HG03159 (cell line): ENCODE data around the gene PLA2G4E.

Experiments
- ATAC-seq: cut with Tn5 transposase; IDR thresholded peaks from one replicate; pipeline ENCODE4 v1.9.1; 2021; ENCODE audit warnings: mild to moderate bottlenecking, moderate library complexity; ENCODE audit not compliant: unreplicated experiment

PLA2G4E gene

GRCh38 chr15:42020713-42021273 lies at the start of gene PLA2G4E:
Gene PLA2G4E, minus strand, starts transcription at chr15:42021042. Its CDS starts 12 bp downstream, at chr15:42021030.
- no peak for ATAC-seq

- no peak for ATAC-seq
Measured at GRCh38 chr15:42070279-42070975, 49.6 kb upstream of the PLA2G4E start.

GRCh38 chr15:42069496-42070278 lies 48.8 kb upstream of the PLA2G4E start:
- ATAC-seq, result no peak

GRCh38 chr15:42069025-42069424 lies 48.2 kb upstream of the PLA2G4E start:
- no peak for ATAC-seq

- ATAC-seq, result no peak
Measured at GRCh38 chr15:42068601-42069000, 47.8 kb upstream of the PLA2G4E start.

- ATAC-seq, result no peak
Measured at GRCh38 chr15:42066764-42067415, 46.0 kb upstream of the PLA2G4E start.

- no peak for ATAC-seq
Measured at GRCh38 chr15:42065468-42065867, 44.6 kb upstream of the PLA2G4E start.

- no peak for ATAC-seq
Measured at GRCh38 chr15:42065033-42065432, 44.2 kb upstream of the PLA2G4E start.

- no peak for ATAC-seq
Measured at GRCh38 chr15:42064271-42064670, 43.4 kb upstream of the PLA2G4E start.

GRCh38 chr15:42063122-42063848 lies 42.4 kb upstream of the PLA2G4E start:
- ATAC-seq, result no peak

- ATAC-seq, result no peak
Measured at GRCh38 chr15:42062284-42062806, 41.5 kb upstream of the PLA2G4E start.

GRCh38 chr15:42060797-42061196 lies 40.0 kb upstream of the PLA2G4E start:
- no peak for ATAC-seq

- no peak for ATAC-seq
Measured at GRCh38 chr15:42060477-42060763, 39.6 kb upstream of the PLA2G4E start.

- ATAC-seq, result no peak
Measured at GRCh38 chr15:42059661-42060476, 39.0 kb upstream of the PLA2G4E start.

GRCh38 chr15:42058791-42059190 lies 37.9 kb upstream of the PLA2G4E start:
- no peak for ATAC-seq

- no peak for ATAC-seq
Measured at GRCh38 chr15:42057799-42058646, 37.2 kb upstream of the PLA2G4E start.

GRCh38 chr15:42056934-42057798 lies 36.3 kb upstream of the PLA2G4E start:
- ATAC-seq, result no peak

GRCh38 chr15:42053914-42054313 lies 33.1 kb upstream of the PLA2G4E start:
- no peak for ATAC-seq
